HEK293 (cell line): ENCODE results near the gene MCM7.

Experiments used
- CTCF ChIA-PET: fragments of 350-600 bp; formaldehyde crosslinking; extraction: SDS; loops from one replicate; lab custom pipeline; 2021; ENCODE audit warnings: antibody characterized with exemption; lab: Yijun Ruan, JAX
- POLR2A ChIA-PET: fragments of 300-600 bp; formaldehyde crosslinking; extraction: SDS; loops from one replicate; lab custom pipeline; 2020; ENCODE audit warnings: antibody characterized with exemption, inconsistent platforms; lab: Yijun Ruan, JAX
- H3K27ac ChIP-seq: fragments of 200-500 bp; sonication (Bioruptor generic); 2 replicates; pipeline ENCODE4 v1.5.1; 2014; ENCODE audit warnings: low read depth, low read length, control low read depth, inconsistent platforms; ENCODE audit errors: extremely low read depth
- H3K36me3 ChIP-seq, 2 experiments: fragments of 200-500 bp in 1 of 2; sonication (Bioruptor generic) in 1 of 2; 1 replicate in 1 of 2; 2 replicates in 1 of 2; pipeline ENCODE4 v1.5.1; 2014 to 2017; ENCODE audit warnings: inconsistent platforms in 2 of 2, low read length in 2 of 2; ENCODE audit not compliant: control insufficient read depth in 2 of 2, insufficient read depth in 1 of 2
- H3K4me1 ChIP-seq: fragments of 200-500 bp; sonication (Bioruptor generic); 2 replicates; pipeline ENCODE4 v1.5.1; 2014; ENCODE audit warnings: mild to moderate bottlenecking, low read length, inconsistent platforms; ENCODE audit not compliant: control insufficient read depth, insufficient read depth
- H3K4me3 ChIP-seq: 2 replicates; pipeline ENCODE4 v1.5.1; 2011; ENCODE audit warnings: low read depth, mild to moderate bottlenecking, control low read depth, low read length, moderate library complexity
- H3K9me3 ChIP-seq: fragments of 200-500 bp; sonication (Bioruptor generic); 2 replicates; pipeline ENCODE4 v1.5.1; 2014; ENCODE audit warnings: low read depth, low read length, inconsistent platforms; ENCODE audit not compliant: control insufficient read depth, insufficient read depth
- BCL11B ChIP-seq: fragments of 450-650 bp; formaldehyde crosslinking; IDR thresholded peaks from 2 replicates; pipeline ENCODE4 v1.5.1; 2016; ENCODE audit warnings: low read depth, missing biosample characterization, missing genetic modification characterization
- ELK4 ChIP-seq: IDR thresholded peaks from 2 replicates; pipeline ENCODE4 v1.6.1; 2011; ENCODE audit warnings: mild to moderate bottlenecking, low read depth, low read length, borderline replicate concordance
- IKZF3 ChIP-seq: fragments of 450-650 bp; IDR thresholded peaks from 2 replicates; pipeline ENCODE4 v1.5.0; 2018; ENCODE audit warnings: missing biosample characterization, mild to moderate bottlenecking, missing genetic modification characterization, moderate library complexity
- KLF10 ChIP-seq: fragments of 450-650 bp; IDR thresholded peaks from 2 replicates; pipeline ENCODE4 v1.5.1; 2018; ENCODE audit warnings: missing biosample characterization, mild to moderate bottlenecking, missing genetic modification characterization
- REPIN1 ChIP-seq: fragments of 450-650 bp; formaldehyde crosslinking; IDR thresholded peaks from 2 replicates; pipeline ENCODE4 v1.5.1; 2017; ENCODE audit warnings: missing biosample characterization, missing genetic modification characterization, low read depth
- SALL2 ChIP-seq: fragments of 450-650 bp; formaldehyde crosslinking; IDR thresholded peaks from 2 replicates; pipeline ENCODE4 v1.5.0; 2017; ENCODE audit warnings: missing biosample characterization, mild to moderate bottlenecking, missing genetic modification characterization, borderline replicate concordance
- SCRT2 ChIP-seq: fragments of 450-650 bp; formaldehyde crosslinking; IDR thresholded peaks from 2 replicates; pipeline ENCODE4 v1.5.1; 2016; ENCODE audit warnings: missing biosample characterization, missing genetic modification characterization
- YY2 ChIP-seq: fragments of 450-650 bp; formaldehyde crosslinking; IDR thresholded peaks from 2 replicates; pipeline ENCODE4 v1.5.1; 2016; ENCODE audit warnings: missing biosample characterization, missing genetic modification characterization
- ZBTB1 ChIP-seq: fragments of 450-650 bp; formaldehyde crosslinking; IDR thresholded peaks from 2 replicates; pipeline ENCODE4 v1.5.1; 2016; ENCODE audit warnings: missing biosample characterization, missing genetic modification characterization
- ZBTB17 ChIP-seq: fragments of 450-650 bp; formaldehyde crosslinking; IDR thresholded peaks from 2 replicates; pipeline ENCODE4 v1.5.1; 2016; ENCODE audit warnings: missing biosample characterization, missing genetic modification characterization
- ZBTB48 ChIP-seq: fragments of 450-650 bp; formaldehyde crosslinking; IDR thresholded peaks from 2 replicates; pipeline ENCODE4 v1.5.1; 2016; ENCODE audit warnings: missing biosample characterization, missing genetic modification characterization
- ZBTB49 ChIP-seq: fragments of 450-650 bp; formaldehyde crosslinking; IDR thresholded peaks from 2 replicates; pipeline ENCODE4 v1.5.1; 2016; ENCODE audit warnings: missing biosample characterization, missing genetic modification characterization, low read depth
- ZBTB6 ChIP-seq: fragments of 450-650 bp; formaldehyde crosslinking; IDR thresholded peaks from 2 replicates; pipeline ENCODE4 v1.5.1; 2017; ENCODE audit warnings: missing biosample characterization, missing genetic modification characterization
- ZFP37 ChIP-seq: fragments of 450-650 bp; formaldehyde crosslinking; IDR thresholded peaks from 2 replicates; pipeline ENCODE4 v1.5.1; 2016; ENCODE audit warnings: missing biosample characterization, missing genetic modification characterization
- ZNF155 ChIP-seq: fragments of 450-650 bp; formaldehyde crosslinking; IDR thresholded peaks from 2 replicates; pipeline ENCODE4 v1.5.1; 2016; ENCODE audit warnings: missing biosample characterization, missing genetic modification characterization
- ZNF157 ChIP-seq: fragments of 450-650 bp; formaldehyde crosslinking; IDR thresholded peaks from 2 replicates; pipeline ENCODE4 v1.5.1; 2016; ENCODE audit warnings: missing biosample characterization, missing genetic modification characterization
- ZNF16 ChIP-seq: fragments of 450-650 bp; formaldehyde crosslinking; IDR thresholded peaks from 2 replicates; pipeline ENCODE4 v1.5.1; 2016; ENCODE audit warnings: low read depth, missing biosample characterization, missing genetic modification characterization
- ZNF2 ChIP-seq: fragments of 450-650 bp; formaldehyde crosslinking; IDR thresholded peaks from 2 replicates; pipeline ENCODE4 v1.5.1; 2016; ENCODE audit warnings: missing biosample characterization, missing genetic modification characterization
- ZNF292 ChIP-seq: fragments of 450-650 bp; formaldehyde crosslinking; IDR thresholded peaks from 2 replicates; pipeline ENCODE4 v1.5.1; 2016; ENCODE audit warnings: low read depth, missing biosample characterization, missing genetic modification characterization, borderline replicate concordance
- ZNF302 ChIP-seq: fragments of 450-650 bp; formaldehyde crosslinking; IDR thresholded peaks from 2 replicates; pipeline ENCODE4 v1.5.1; 2016; ENCODE audit warnings: missing biosample characterization, missing genetic modification characterization, low read depth
- ZNF341 ChIP-seq: fragments of 450-650 bp; formaldehyde crosslinking; IDR thresholded peaks from 2 replicates; pipeline ENCODE4; 2016; ENCODE audit warnings: low read depth, missing biosample characterization, missing genetic modification characterization
- ZNF394 ChIP-seq: fragments of 450-650 bp; formaldehyde crosslinking; IDR thresholded peaks from 2 replicates; pipeline ENCODE4 v1.5.1; 2016; ENCODE audit warnings: missing biosample characterization, missing genetic modification characterization, mild to moderate bottlenecking, moderate library complexity, borderline replicate concordance
- ZNF426 ChIP-seq: fragments of 450-650 bp; formaldehyde crosslinking; IDR thresholded peaks from 2 replicates; pipeline ENCODE4 v1.5.1; 2017; ENCODE audit warnings: missing biosample characterization, missing genetic modification characterization, mild to moderate bottlenecking, inconsistent platforms, moderate library complexity
- ZNF488 ChIP-seq: fragments of 450-650 bp; formaldehyde crosslinking; IDR thresholded peaks from 2 replicates; pipeline ENCODE4 v1.5.1; 2016; ENCODE audit warnings: missing biosample characterization, missing genetic modification characterization
- ZNF510 ChIP-seq: fragments of 450-650 bp; formaldehyde crosslinking; IDR thresholded peaks from 2 replicates; pipeline ENCODE4 v1.5.1; 2018; ENCODE audit warnings: mild to moderate bottlenecking, missing genetic modification characterization, missing biosample characterization; ENCODE audit not compliant: insufficient replicate concordance
- ZNF521 ChIP-seq: fragments of 450-650 bp; formaldehyde crosslinking; IDR thresholded peaks from 2 replicates; pipeline ENCODE4 v1.5.1; 2017; ENCODE audit warnings: missing biosample characterization, mild to moderate bottlenecking, missing genetic modification characterization
- ZNF530 ChIP-seq: fragments of 450-650 bp; formaldehyde crosslinking; IDR thresholded peaks from 2 replicates; pipeline ENCODE4 v1.5.1; 2016; ENCODE audit warnings: low read depth, missing biosample characterization, missing genetic modification characterization
- ZNF548 ChIP-seq: fragments of 450-650 bp; formaldehyde crosslinking; IDR thresholded peaks from 2 replicates; pipeline ENCODE4 v1.5.1; 2016; ENCODE audit warnings: missing biosample characterization, missing genetic modification characterization
- ZNF561 ChIP-seq: fragments of 450-650 bp; IDR thresholded peaks from 2 replicates; pipeline ENCODE4 v1.5.1; 2018; ENCODE audit warnings: missing biosample characterization, missing genetic modification characterization, borderline replicate concordance
- ZNF600 ChIP-seq: fragments of 450-650 bp; formaldehyde crosslinking; IDR thresholded peaks from 2 replicates; pipeline ENCODE4 v1.5.1; 2016; ENCODE audit warnings: missing biosample characterization, missing genetic modification characterization
- ZNF626 ChIP-seq: fragments of 450-650 bp; sonication (Bioruptor Pico); formaldehyde crosslinking; IDR thresholded peaks from 2 replicates; pipeline ENCODE4 v1.5.1; 2018; ENCODE audit warnings: missing biosample characterization, missing genetic modification characterization, inconsistent platforms
- ZSCAN16 ChIP-seq: fragments of 450-650 bp; formaldehyde crosslinking; IDR thresholded peaks from 2 replicates; pipeline ENCODE4 v1.5.1; 2016; ENCODE audit warnings: missing biosample characterization, missing genetic modification characterization
- ZSCAN23 ChIP-seq: fragments of 450-650 bp; formaldehyde crosslinking; IDR thresholded peaks from 2 replicates; pipeline ENCODE4 v1.5.1; 2016; ENCODE audit warnings: missing biosample characterization, missing genetic modification characterization

MCM7 gene

GRCh38 chr7:100122067-100122466 is 20.9 kb upstream of the MCM7 start:
- Histone ChIP-seq H3K4me1 (peaks cover 3% of the 10 kb centered on the region), H3K4me3 (no peak overlapping the region), H3K27ac (no peak overlapping the region), H3K9me3 (no peaks in the 10 kb centered on the region), H3K36me3 (peaks cover 0 to 13% of the 10 kb centered on the region in 2 experiments; a peak in 2 of 3 replicates)
- ChIA-PET POLR2A (interaction anchor here (0.6 to 8.4 kb wide), 2 partner anchors 13 to 21 kb away, joined by 4 to 81 read pairs; partner anchors contain the start of genes AP4M1 and MCM7), CTCF (interaction anchor here (0.6 to 0.7 kb wide), 3 partner anchors 22 to 334 kb away, joined by 3 read pairs; no protein-coding TSS in a partner anchor)
- no peak for TF ChIP-seq ZNF16
- TF ChIP-seq ZSCAN16 (tag by site-specific recombination) = no peak
- TF ChIP-seq ZBTB17 = peak; percentile 54
- no peak for TF ChIP-seq ZNF521 (tag by site-specific recombination)
- no peak for TF ChIP-seq ZNF302
- no peak for TF ChIP-seq ZSCAN23 (tag by site-specific recombination)
- TF ChIP-seq ZNF394 = no peak
- TF ChIP-seq SALL2 (tag by site-specific recombination) = no peak
- TF ChIP-seq ZNF341 (tag by site-specific recombination) = peak; percentile 69
- TF ChIP-seq ZNF600 (tag by site-specific recombination) = peak; percentile 98
- TF ChIP-seq ZNF488 (tag by site-specific recombination) = no peak
- TF ChIP-seq ZBTB1 (tag by site-specific recombination) = no peak
- TF ChIP-seq ZBTB48 (tag by site-specific recombination) = no peak
- TF ChIP-seq REPIN1 (tag by site-specific recombination) = no peak
- TF ChIP-seq ZNF292 = no peak
- no peak for TF ChIP-seq ELK4
- TF ChIP-seq IKZF3 (tag by site-specific recombination) = 0 out of 2 replicates have a peak, but pooled peaks have one; percentile 36
- no peak for TF ChIP-seq ZNF530 (tag by site-specific recombination)
- TF ChIP-seq ZNF548 (tag by site-specific recombination) = no peak
- TF ChIP-seq ZBTB6 = peak; percentile 73

GRCh38 chr7:100120733-100121036 is 19.5 kb upstream of the MCM7 start:
- Histone ChIP-seq H3K9me3 (no peaks in the 10 kb centered on the region), H3K36me3 (peaks cover 0 to 13% of the 10 kb centered on the region in 2 experiments; a peak in 2 of 3 replicates), H3K27ac (peak overlapping the region; percentile 87), H3K4me1 (peaks cover 3% of the 10 kb centered on the region; the same call in 1 of the 2 replicates), H3K4me3 (peak overlapping the region; percentile 90)
- CTCF ChIA-PET = interaction anchor here (1.0 to 1.1 kb wide), 2 partner anchors 10 to 97 kb away, joined by 3 to 4 read pairs; no protein-coding TSS in a partner anchor
- POLR2A ChIA-PET = interaction anchor here (0.7 to 8.4 kb wide), 3 partner anchors 12 to 28 kb away, joined by 3 to 81 read pairs (median 3); partner anchors contain the start of genes AP4M1, LAMTOR4 and MCM7
- TF ChIP-seq ZBTB49 (tag by site-specific recombination) = no peak
- TF ChIP-seq ZNF426 (tag by site-specific recombination) = no peak
- TF ChIP-seq ZNF510 (tag by site-specific recombination) = no peak
- TF ChIP-seq ZNF548 (tag by site-specific recombination) = no peak
- TF ChIP-seq ZFP37 (tag by site-specific recombination) = no peak
- no peak for TF ChIP-seq YY2 (tag by site-specific recombination)
- no peak for TF ChIP-seq BCL11B
- no peak for TF ChIP-seq SALL2 (tag by site-specific recombination)
- TF ChIP-seq ZNF155 = no peak
- TF ChIP-seq ZNF626 (tag by site-specific recombination) = no peak
- no peak for TF ChIP-seq ZSCAN16 (tag by site-specific recombination)
- TF ChIP-seq SCRT2 = no peak
- no peak for TF ChIP-seq ZNF157 (tag by site-specific recombination)
- TF ChIP-seq ZNF2 (tag by site-specific recombination) = no peak; the same call in 1 of the 2 replicates
- TF ChIP-seq KLF10 (tag by site-specific recombination) = no peak
- no peak for TF ChIP-seq ZNF561
